EL (cell line): ENCODE results near the gene PIGR.

Experiments used
- DNase-seq: peaks from one replicate; pipeline ENCODE4 v3.0.0-alpha.2; 2016

PIGR gene

GRCh38 chr1:206887701-206888100, 58.6 kb downstream of the PIGR start:
- no peak for DNase-seq

DNA sequence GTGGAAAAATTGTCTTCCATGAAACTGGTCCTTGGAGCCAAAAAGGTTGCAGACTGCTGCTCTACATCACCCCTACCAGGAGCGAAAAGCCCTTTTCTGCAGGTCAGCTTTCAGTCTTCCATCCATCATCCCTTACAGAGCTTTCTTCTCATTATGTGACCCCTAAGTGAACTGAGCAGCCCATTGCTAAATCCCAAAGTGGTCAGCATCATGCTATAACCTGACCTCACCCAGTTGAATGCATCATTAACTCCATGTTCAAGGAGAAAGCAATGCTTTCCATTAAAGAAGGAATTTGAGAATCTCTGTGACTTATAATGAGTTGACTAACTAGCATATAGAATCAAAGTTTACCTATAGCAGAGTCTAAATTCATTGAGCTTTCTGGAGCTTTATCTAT, 59.4 kb downstream of the PIGR start:
- DNase-seq, result no peak

- DNase-seq, result no peak
These were observed 60.8 kb downstream of the PIGR start for GRCh38 chr1:206885341-206886060.

DNA sequence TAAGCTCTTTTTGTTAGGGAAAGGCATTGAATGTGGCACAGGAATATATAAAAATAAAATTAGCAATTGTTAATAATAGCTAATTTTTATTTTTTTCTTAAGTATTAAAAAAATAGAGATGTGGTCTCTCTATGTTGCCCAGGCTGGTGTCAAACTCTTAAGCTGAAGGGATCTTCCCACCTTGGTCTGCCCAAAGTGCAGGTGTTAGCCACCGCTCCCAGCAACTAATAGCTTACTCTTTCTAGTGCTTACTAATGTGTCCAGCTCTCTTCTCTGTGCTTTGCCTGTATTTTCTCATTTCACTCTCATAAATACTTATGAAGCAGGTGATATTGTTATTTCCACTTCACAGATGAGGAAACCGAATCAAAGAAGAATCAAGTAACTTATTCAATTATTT, 62.4 kb downstream of the PIGR start:
- no peak for DNase-seq

GRCh38 chr1:206883160-206883559, 63.1 kb downstream of the PIGR start:
- DNase-seq, result no peak

DNA sequence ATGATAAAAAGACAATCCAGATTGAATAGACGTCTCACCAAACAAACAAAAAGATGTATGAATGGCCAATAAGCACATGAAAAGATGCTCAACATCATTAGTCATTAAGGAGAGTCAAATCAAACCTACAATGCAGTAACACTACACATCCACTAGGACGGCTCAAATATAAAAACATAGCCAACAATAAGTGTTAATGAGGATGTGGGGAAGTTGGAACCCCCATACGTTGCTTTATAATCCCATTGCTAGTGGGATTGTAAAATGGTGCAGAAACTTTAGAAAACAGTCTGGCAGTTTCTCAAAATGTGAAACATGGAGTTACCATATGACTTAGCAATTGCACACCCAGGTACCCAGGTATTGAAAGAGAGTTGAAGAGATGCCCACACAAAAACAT, 63.7 kb downstream of the PIGR start:
- DNase-seq, result no peak

GRCh38 chr1:206880314-206880713, 66.0 kb downstream of the PIGR start:
- no peak for DNase-seq
